Smooth muscle cell (in vitro differentiated cells): ENCODE measurements around the gene BRD9. TPM values are rescaled to one million over a fixed set of nuclear protein-coding genes. Genes with fewer than 3 reads are reported as not detected.
"Not testable (repeated sequence)": the region's sequence is repeated elsewhere in the genome, so short reads cannot be mapped to it uniquely, and the experiment has no call there.

ENCODE experiments used
- DNase-seq: peaks from one replicate; lab custom pipeline; 2025; ENCODE audit not compliant: unreplicated experiment; lab: John Stamatoyannopoulos, UW
- H2AFZ ChIP-seq: fragments of 200-600 bp; sonication (generic); 2 replicates; pipeline ENCODE4 v1.6.0; 2016; ENCODE audit warnings: antibody characterized with exemption, low read depth, mild to moderate bottlenecking
- H3F3A ChIP-seq: fragments of 200-600 bp; sonication (generic); 2 replicates; pipeline ENCODE4 v1.6.0; 2017; ENCODE audit warnings: antibody characterized with exemption, low read depth
- H3K27ac ChIP-seq: fragments of 200-600 bp; sonication (generic); 2 replicates; pipeline ENCODE4 v1.5.1; 2016; ENCODE audit warnings: low read depth, mild to moderate bottlenecking
- H3K27me3 ChIP-seq: fragments of 200-600 bp; sonication (generic); 2 replicates; pipeline ENCODE4 v1.6.1; 2016; ENCODE audit warnings: low read depth, mild to moderate bottlenecking
- H3K36me3 ChIP-seq: fragments of 200-600 bp; sonication (generic); 2 replicates; pipeline ENCODE4 v1.5.1; 2016; ENCODE audit warnings: low read depth
- H3K4me1 ChIP-seq: fragments of 200-600 bp; sonication (generic); 2 replicates; pipeline ENCODE4 v1.5.1; 2016; ENCODE audit warnings: low read depth
- H3K4me2 ChIP-seq: fragments of 200-600 bp; sonication (generic); 2 replicates; pipeline ENCODE4 v1.6.0; 2016; ENCODE audit warnings: mild to moderate bottlenecking
- H3K4me3 ChIP-seq: fragments of 200-600 bp; sonication (generic); 2 replicates; pipeline ENCODE4 v1.5.1; 2016; ENCODE audit warnings: mild to moderate bottlenecking
- H3K79me2 ChIP-seq: fragments of 200-600 bp; sonication (generic); 2 replicates; pipeline ENCODE4 v1.6.0; 2016; ENCODE audit warnings: low read depth, mild to moderate bottlenecking
- H3K9ac ChIP-seq: fragments of 200-600 bp; sonication (generic); 2 replicates; pipeline ENCODE4 v1.6.0; 2016; ENCODE audit warnings: low read depth
- H3K9me3 ChIP-seq: fragments of 200-600 bp; sonication (generic); replicated peaks from 2 replicates; pipeline ENCODE4 v1.5.1; 2016; ENCODE audit warnings: low read depth
- H4K20me1 ChIP-seq: fragments of 200-600 bp; sonication (generic); 2 replicates; pipeline ENCODE4 v1.6.0; 2016; ENCODE audit warnings: low read depth
- WGBS: methylation state at CpG from one replicate; pipeline ENCODE4 v1.1.7; 2016; ENCODE audit warnings: low lambda C conversion rate; 5-methylcytosine and 5-hydroxymethylcytosine counted together
- polyA plus RNA-seq: library from polyadenylated mRNA; unstranded; fragments of >200 nt; fragmentation: Nextera tagmentation; extraction: Ambion mirVana; gene quantifications from 2 replicates; pipeline ENCODE4 v1.2.1, GENCODE V29; 2016
- total RNA-seq: library from RNA; depleted of rRNA; stranded (reverse); fragments of >200 nt; gene quantifications from 2 replicates; pipeline ENCODE4 v1.2.3, GENCODE V29; 2014
- TF ChIP-seq, protein P1 (sequence below): fragments of 200-600 bp; sonication (generic); IDR thresholded peaks from 2 replicates; pipeline ENCODE4 v1.5.1; 2017; ENCODE audit warnings: borderline replicate concordance, mild to moderate bottlenecking, antibody characterized with exemption; ENCODE audit not compliant: insufficient read depth, poor library complexity, severe bottlenecking

Gene BRD9
- total and polyA plus RNA-seq, 2 experiments from 2014 or later: 17.1 to 17.8 TPM

DNA sequence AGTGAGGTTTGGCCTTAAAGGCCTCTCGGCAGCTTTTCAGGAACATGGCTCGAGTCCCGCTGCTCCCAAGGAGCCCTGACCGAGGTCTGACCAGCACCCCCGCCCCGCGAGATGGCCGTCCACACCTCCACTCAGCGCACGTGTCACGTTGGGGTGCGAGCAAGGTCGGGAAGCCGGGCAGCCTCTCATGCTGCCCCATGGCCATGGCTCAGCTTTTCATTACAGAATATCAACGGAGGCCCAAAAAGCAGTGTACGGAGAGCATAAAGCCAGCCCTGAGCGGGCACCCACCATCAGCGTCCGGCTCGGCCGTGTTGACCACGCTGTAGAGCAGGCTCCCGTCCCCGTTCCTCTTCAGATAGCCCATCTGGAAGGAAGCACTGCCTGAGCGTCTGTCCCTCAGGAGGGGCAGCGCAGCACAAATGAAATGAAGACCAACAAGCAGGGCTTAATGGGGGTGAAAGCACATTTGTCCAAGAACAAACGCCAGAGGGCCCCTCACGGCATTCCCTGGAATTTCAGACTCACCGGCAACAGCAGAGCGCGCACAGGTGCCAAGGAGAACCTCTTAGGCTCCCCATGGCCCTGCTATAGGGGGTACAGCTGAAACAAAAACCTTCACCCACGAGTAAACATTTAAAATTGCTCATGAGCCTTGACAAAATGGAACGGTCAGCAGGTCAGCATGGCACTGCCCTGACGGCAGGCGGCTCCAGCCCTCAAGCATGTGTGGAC, 11.6 kb downstream of the BRD9 start:
- Histone ChIP-seq H3K9me3 (no peaks in the 10 kb centered on the region), H3K4me1 (no peaks in the 10 kb centered on the region), H3K36me3 (peaks cover 5% of the 10 kb centered on the region), H3K4me2 (no peak overlapping the region), H2AFZ (no peak overlapping the region), H3K27ac (no peak overlapping the region), H3K79me2 (peaks cover 18% of the 10 kb centered on the region), H3K9ac (no peak overlapping the region), H3K4me3 (no peak overlapping the region), H4K20me1 (peaks cover 40% of the 10 kb centered on the region), H3F3A (no peaks in the 10 kb centered on the region), H3K27me3 (no peaks in the 10 kb centered on the region)
- TF ChIP-seq, protein P1, sequence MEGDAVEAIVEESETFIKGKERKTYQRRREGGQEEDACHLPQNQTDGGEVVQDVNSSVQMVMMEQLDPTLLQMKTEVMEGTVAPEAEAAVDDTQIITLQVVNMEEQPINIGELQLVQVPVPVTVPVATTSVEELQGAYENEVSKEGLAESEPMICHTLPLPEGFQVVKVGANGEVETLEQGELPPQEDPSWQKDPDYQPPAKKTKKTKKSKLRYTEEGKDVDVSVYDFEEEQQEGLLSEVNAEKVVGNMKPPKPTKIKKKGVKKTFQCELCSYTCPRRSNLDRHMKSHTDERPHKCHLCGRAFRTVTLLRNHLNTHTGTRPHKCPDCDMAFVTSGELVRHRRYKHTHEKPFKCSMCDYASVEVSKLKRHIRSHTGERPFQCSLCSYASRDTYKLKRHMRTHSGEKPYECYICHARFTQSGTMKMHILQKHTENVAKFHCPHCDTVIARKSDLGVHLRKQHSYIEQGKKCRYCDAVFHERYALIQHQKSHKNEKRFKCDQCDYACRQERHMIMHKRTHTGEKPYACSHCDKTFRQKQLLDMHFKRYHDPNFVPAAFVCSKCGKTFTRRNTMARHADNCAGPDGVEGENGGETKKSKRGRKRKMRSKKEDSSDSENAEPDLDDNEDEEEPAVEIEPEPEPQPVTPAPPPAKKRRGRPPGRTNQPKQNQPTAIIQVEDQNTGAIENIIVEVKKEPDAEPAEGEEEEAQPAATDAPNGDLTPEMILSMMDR: no peak
- 95% methylated on average over 35 of the region's 35 CpGs for WGBS
- DNase-seq: no peak

DNA sequence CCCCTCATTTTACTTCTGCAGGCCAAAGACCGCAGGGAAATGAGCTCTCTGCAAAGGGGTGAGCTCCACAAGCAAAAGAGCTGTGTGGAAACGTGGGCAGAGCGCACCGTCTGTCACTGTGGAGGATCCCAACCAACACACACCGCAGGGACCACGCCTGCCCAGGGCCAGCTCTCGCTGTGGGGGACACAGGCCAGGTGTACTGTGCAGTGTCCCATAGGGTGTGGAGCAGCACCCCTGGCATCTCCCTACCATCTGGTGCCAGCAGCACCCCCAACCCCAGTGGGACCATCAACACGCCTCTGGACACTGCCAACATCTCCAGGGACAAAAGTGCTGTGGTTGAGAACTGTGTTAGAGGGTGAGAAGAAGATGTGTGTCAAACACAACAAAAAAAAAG, 13.9 kb downstream of the BRD9 start:
- not testable (repeated sequence) for H3K36me3 ChIP-seq, H3K27me3 ChIP-seq, H3K4me2 ChIP-seq, H3K27ac ChIP-seq, H2AFZ ChIP-seq, H3K9ac ChIP-seq, H3K4me1 ChIP-seq, H3K9me3 ChIP-seq, H3K4me3 ChIP-seq, H3F3A ChIP-seq, DNase-seq
- no CpG with 5 or more reads among the region's 8 CpGs for WGBS
- H4K20me1 ChIP-seq: peaks cover 40% of the 10 kb centered on the region
- H3K79me2 ChIP-seq: peaks cover 14% of the 10 kb centered on the region

DNA sequence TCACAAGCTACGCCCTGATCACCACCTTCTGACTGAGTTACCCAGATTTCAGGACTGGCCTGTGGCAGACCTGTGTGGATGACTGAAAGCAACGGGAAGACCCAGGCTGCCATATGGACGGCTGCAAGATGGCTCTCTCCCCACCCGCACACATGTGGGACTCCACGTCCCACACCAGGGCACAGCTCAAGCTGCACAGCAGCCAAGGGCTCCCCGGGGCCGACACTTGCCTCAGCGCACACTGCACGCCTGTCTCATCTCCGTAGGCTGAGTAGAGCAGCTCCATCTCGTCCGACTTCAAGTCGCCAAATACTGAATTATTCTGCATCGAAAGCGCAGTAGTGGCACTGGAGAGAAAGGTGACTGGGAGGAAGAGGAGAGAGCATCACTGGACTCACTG, 14.5 kb downstream of the BRD9 start:
- Histone ChIP-seq H3K4me3 (no peak overlapping the region), H3K9me3 (no peaks in the 10 kb centered on the region), H2AFZ (no peak overlapping the region), H3K27me3 (no peaks in the 10 kb centered on the region), H3K79me2 (peaks cover 9% of the 10 kb centered on the region), H3K9ac (no peak overlapping the region), H3K4me2 (no peak overlapping the region), H4K20me1 (peaks cover 38% of the 10 kb centered on the region), H3K4me1 (no peaks in the 10 kb centered on the region), H3F3A (no peaks in the 10 kb centered on the region), H3K27ac (no peak overlapping the region), H3K36me3 (no peaks in the 10 kb centered on the region)
- TF ChIP-seq, protein P1: no peak
- DNase-seq: no peak
- over 99% methylated on average over 15 of the region's 15 CpGs for WGBS

DNA sequence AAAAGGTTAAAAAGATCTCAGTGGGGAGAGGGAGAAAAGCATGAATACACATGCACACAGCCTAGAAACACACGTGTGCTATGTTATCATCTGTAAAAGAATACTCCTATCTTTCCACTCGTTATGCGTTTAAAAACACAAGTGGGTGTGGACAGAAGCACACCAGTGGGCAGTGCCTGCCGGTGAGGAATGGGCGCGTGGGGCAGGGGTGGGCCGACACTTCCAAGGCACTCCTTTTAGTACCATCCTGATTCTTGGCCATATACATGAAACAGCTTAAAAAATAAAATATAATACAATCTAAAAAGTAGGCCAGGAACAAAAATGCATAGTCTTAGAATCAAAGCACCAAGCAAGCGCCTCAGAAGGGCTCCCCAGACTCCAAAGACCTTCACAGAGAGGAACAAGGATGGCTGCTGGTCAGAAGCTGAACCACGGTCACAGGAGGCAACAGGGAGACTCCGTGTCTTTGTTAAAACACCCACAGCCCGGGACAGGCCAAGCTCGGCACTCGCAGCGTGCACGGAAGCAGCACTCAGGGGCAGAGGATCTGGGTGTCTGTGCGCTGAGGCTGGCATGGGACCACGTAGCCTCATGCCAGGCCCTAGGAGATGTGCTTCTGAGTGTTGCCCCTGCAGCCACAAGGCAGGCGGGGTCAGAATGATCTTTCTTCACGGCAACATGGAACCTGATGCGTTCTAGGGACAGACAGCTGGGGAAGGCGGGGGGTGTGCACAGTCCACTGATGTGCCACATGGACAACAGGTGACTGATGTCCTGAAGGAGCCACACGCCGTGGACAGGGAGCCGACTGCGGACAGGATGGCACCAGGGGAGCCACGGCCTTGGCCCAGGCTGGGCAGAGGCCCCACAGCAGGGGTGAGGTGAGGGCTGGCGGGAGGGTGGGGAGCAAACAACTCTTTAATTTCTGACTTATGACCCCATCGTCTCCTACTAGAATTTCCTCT, 15.9 kb downstream of the BRD9 start:
- 96% methylated on average over 28 of the region's 28 CpGs for WGBS
- TF ChIP-seq, protein P1: no peak
- H3F3A ChIP-seq: no peaks in the 10 kb centered on the region
- no peaks in the 10 kb centered on the region for H3K36me3 ChIP-seq
- no peaks in the 10 kb centered on the region for H3K9me3 ChIP-seq
- no peak overlapping the region for H3K27ac ChIP-seq
- no peak overlapping the region for H3K4me2 ChIP-seq
- no peak overlapping the region for H2AFZ ChIP-seq
- no peak for DNase-seq
- no peaks in the 10 kb centered on the region for H3K4me1 ChIP-seq
- H3K9ac ChIP-seq: no peak overlapping the region
- no peak overlapping the region for H3K4me3 ChIP-seq
- H3K79me2 ChIP-seq: peaks cover 7% of the 10 kb centered on the region
- peaks cover 27% of the 10 kb centered on the region for H4K20me1 ChIP-seq
- no peaks in the 10 kb centered on the region for H3K27me3 ChIP-seq
